Activated naive CD4-positive, alpha-beta T cell treated with anti-CD3 and anti-CD28 coated beads, Interleukin-2, amount 10 ng/mL, durations not matched to agents 7 days and 5 days (primary cell): ENCODE measurements around the gene ADAMTS2.

Experiments
- CTCF ChIA-PET: fragments of 350-600 bp; sonication (Branson Sonifier 250); formaldehyde crosslinking; loops from one replicate; lab custom pipeline; 2021; ENCODE audit warnings: antibody characterized with exemption; lab: Charles Lee
- DNase-seq: peaks from one replicate; pipeline ENCODE4 v3.0.0-alpha.2; 2020
- H3K27ac Mint-ChIP-seq: one replicate; pipeline ENCODE4 v1.8.0; 2021; ENCODE audit warnings: mild to moderate bottlenecking, moderate library complexity, mixed read lengths
- H3K27me3 Mint-ChIP-seq: one replicate; pipeline ENCODE4 v1.8.0; 2021; ENCODE audit warnings: mild to moderate bottlenecking, mixed read lengths
- H3K36me3 Mint-ChIP-seq: one replicate; pipeline ENCODE4 v1.8.0; 2021; ENCODE audit warnings: mixed read lengths
- H3K4me1 Mint-ChIP-seq: one replicate; pipeline ENCODE4 v1.8.0; 2021; ENCODE audit warnings: mixed read lengths
- H3K4me3 Mint-ChIP-seq: one replicate; pipeline ENCODE4 v1.8.0; 2021; ENCODE audit warnings: mild to moderate bottlenecking, moderate library complexity, mixed read lengths
- H3K9me3 Mint-ChIP-seq: one replicate; pipeline ENCODE4 v1.8.0; 2021; ENCODE audit warnings: mixed read lengths

ADAMTS2 gene

DNA sequence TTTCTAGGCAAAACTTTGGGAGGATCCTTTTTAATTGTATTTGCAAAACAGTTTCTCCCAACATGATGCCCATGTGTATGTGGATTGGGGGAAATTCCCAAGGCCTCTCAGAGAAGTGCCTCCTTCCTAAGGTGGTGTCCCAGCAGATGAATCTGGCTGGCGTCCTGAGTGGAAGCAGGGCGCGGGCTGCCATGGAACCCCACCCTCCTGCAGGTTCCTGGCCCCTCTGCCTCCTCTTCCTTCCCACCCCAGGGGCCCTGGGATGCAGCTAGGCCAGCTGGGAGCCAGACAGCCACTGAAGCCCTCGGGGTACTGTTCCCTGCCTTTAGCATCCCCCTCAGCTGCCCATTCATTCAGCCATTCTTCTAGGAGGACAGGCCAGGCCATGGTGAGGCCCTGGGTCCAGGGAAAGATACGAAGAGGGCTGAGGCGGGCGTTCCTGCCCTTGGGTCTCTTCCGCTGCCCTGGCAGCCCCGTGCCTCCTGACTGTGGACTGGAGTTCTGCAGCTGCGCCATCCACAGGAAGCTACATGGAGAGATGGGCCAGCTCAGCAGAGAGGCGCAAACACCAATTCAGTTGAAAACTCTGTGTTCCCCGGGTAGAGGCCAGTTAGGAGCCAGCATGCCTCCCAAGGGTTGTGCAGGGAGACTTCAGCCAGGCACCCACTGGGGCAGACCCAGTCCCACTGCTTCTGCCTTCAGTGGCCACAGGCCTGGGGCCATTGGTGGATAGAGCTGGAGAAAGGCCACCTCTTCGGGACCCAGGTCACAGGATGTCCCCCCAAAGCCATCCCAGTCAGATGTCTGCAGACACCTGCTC, 36.5 kb downstream of the ADAMTS2 start:
- H3K27ac Mint-ChIP-seq: no peak overlapping the region
- CTCF ChIA-PET: no interaction called here
- no peaks in the 10 kb centered on the region for H3K4me1 Mint-ChIP-seq
- H3K4me3 Mint-ChIP-seq: no peak overlapping the region
- H3K9me3 Mint-ChIP-seq: peaks cover 10% of the 10 kb centered on the region
- no peak for DNase-seq
- no peaks in the 10 kb centered on the region for H3K36me3 Mint-ChIP-seq
- no peaks in the 10 kb centered on the region for H3K27me3 Mint-ChIP-seq

DNA sequence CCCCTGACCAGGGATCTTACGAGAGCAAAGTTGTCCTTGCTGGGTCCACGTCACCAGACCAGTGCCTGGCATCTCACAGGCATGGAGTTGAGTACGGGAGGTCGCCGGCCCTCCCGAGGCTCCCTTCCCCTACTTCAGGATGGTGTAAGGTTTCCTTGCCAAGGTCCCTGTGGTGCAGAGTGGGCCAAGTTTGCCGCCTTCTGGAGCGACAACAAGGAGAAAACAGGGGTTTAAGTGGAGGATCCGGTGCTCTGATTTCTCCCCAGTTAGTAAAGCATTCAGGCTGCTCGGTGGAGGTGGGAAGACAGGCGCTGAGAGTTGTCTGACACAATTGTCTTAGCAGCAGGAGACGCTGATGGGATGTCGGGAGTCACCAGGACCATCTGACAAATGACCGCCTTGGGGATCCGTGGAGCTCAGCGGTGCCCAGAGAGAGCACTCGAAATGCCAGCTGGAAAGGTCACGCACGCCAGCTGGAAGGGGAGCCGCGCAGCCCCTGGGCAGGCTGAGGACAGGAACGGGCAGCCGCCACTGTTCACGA, 37.3 kb downstream of the ADAMTS2 start:
- H3K4me3 Mint-ChIP-seq: no peak overlapping the region
- no peaks in the 10 kb centered on the region for H3K4me1 Mint-ChIP-seq
- CTCF ChIA-PET: no interaction called here
- no peak overlapping the region for H3K27ac Mint-ChIP-seq
- peaks cover 10% of the 10 kb centered on the region for H3K9me3 Mint-ChIP-seq
- DNase-seq: no peak
- no peaks in the 10 kb centered on the region for H3K27me3 Mint-ChIP-seq
- no peaks in the 10 kb centered on the region for H3K36me3 Mint-ChIP-seq

DNA sequence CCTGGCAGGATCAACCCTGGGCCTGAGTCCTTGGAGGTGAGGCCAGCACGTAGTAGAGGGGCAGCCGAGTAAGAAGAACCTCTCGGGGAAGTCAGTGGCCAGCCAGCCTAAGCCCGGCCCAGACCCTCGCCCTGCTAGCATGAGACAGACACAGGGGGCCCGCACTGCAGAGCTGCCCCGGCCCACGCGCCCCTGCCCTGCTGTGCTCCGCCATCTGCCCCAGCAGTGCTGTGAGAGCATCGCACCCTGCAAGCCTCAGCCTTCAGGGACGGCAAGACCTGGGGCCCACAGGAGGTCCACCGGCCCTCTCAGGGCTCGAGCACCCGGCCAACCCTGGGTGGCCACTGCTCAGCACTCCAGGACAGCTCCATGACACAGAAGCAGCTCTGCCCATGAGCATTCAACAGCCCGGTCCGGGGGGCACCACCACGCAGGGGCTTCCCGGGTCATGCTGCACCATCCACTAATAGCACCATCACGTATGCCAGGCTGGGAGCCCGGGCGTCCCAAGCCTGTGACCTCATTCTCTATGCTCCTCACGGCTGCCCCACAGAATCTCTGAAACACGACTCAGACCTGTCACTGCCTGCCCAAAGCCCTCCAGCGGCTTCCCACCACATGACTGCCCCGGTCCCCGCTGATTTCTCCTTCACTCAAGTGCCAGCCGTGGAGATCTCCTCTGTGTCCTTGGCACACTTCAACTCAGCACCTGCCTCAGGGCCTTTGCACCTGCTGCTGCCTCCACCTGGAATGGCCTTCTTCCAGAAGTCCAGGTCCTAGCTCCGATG, 38.1 kb downstream of the ADAMTS2 start:
- no peaks in the 10 kb centered on the region for H3K36me3 Mint-ChIP-seq
- no peak overlapping the region for H3K4me3 Mint-ChIP-seq
- H3K9me3 Mint-ChIP-seq: peaks cover 14% of the 10 kb centered on the region
- H3K4me1 Mint-ChIP-seq: no peaks in the 10 kb centered on the region
- CTCF ChIA-PET: no interaction called here
- no peak overlapping the region for H3K27ac Mint-ChIP-seq
- no peaks in the 10 kb centered on the region for H3K27me3 Mint-ChIP-seq
- no peak for DNase-seq

DNA sequence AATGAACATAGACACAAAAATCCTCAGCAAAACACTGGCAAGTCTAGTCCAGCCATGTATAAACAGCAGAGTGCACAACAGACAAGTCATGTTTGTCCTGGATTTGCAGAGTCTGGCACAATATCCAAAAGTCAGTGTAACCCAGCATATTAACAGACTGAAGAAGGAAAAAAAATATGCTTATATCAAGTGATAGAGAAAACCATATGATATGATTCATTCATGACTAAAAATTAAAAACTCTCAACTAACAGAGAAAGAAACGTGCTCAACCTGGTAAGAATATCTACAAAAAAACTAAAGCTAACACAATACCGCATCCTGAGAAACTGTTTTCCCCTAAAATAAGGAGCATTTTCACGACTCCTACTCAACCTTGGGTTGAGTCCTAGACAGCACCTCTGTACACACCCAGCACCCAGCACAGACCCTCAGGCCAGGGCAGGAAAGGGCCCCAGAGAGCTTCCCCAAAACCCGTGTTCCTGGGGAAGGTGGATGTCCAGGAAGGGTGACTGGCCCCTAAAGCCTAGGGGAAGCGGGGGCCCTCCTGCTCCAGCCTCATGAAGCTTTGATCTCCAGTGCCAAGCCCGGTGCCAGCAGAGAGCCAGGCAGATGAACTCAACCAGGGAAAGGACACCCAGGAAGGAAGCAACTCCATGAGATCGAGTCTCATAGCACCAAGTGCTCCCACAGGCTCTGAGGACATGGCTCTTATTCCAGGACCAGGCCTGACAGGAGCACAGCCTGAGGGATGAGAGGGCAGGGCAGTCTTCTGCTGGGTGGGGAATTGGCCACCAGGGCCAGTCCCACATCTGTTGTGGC, 38.9 kb downstream of the ADAMTS2 start:
- H3K27me3 Mint-ChIP-seq: no peaks in the 10 kb centered on the region
- peaks cover 14% of the 10 kb centered on the region for H3K9me3 Mint-ChIP-seq
- no peak overlapping the region for H3K27ac Mint-ChIP-seq
- no peaks in the 10 kb centered on the region for H3K4me1 Mint-ChIP-seq
- no peaks in the 10 kb centered on the region for H3K36me3 Mint-ChIP-seq
- no peak overlapping the region for H3K4me3 Mint-ChIP-seq
- CTCF ChIA-PET: no interaction called here
- no peak for DNase-seq

DNA sequence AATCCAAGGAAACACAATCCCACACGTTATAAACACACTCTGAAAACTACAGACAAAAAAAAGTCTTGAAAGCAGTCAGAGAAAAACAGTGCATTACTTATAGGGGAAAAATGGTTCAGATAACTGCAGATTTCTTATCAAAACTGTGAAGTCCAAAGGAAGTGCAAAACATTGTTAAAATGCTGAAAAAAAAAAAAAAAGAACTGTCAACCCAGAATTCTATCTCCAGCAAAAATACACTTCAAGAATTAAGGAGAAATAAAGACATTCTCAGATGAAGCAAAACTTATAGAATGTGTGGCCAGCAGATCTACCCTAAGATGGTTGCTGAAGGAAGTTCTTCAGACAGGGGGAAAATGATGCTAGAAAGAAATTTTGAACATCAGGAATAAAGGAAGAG, 40.4 kb downstream of the ADAMTS2 start:
- CTCF ChIA-PET: no interaction called here
- H3K36me3 Mint-ChIP-seq: no peaks in the 10 kb centered on the region
- DNase-seq: no peak
- peaks cover 17% of the 10 kb centered on the region for H3K9me3 Mint-ChIP-seq
- no peaks in the 10 kb centered on the region for H3K27me3 Mint-ChIP-seq
- no peak overlapping the region for H3K27ac Mint-ChIP-seq
- no peak overlapping the region for H3K4me3 Mint-ChIP-seq
- H3K4me1 Mint-ChIP-seq: no peaks in the 10 kb centered on the region

DNA sequence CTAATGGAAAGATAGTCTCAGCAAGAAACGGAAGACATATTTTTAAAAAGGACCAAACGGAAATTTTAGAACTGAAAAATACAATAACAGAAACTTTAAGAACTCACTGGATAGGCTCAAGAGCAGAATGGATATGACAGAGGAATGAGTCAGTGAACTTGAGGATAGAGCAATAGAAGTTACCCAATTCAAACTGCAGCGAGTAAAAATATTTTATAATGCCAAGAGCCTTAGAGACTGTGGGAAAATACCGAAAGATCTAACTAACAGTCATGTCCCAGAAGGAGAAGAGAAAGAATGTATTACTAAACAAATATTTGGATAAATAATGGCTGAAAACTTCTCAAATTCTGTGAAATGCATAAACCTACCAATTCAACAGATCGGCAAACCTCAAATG, 40.8 kb downstream of the ADAMTS2 start:
- Mint-ChIP-seq H3K9me3 (peaks cover 19% of the 10 kb centered on the region), H3K27ac (no peak overlapping the region), H3K4me1 (no peaks in the 10 kb centered on the region), H3K36me3 (no peaks in the 10 kb centered on the region), H3K27me3 (no peaks in the 10 kb centered on the region), H3K4me3 (no peak overlapping the region)
- no peak for DNase-seq
- CTCF ChIA-PET: no interaction called here

DNA sequence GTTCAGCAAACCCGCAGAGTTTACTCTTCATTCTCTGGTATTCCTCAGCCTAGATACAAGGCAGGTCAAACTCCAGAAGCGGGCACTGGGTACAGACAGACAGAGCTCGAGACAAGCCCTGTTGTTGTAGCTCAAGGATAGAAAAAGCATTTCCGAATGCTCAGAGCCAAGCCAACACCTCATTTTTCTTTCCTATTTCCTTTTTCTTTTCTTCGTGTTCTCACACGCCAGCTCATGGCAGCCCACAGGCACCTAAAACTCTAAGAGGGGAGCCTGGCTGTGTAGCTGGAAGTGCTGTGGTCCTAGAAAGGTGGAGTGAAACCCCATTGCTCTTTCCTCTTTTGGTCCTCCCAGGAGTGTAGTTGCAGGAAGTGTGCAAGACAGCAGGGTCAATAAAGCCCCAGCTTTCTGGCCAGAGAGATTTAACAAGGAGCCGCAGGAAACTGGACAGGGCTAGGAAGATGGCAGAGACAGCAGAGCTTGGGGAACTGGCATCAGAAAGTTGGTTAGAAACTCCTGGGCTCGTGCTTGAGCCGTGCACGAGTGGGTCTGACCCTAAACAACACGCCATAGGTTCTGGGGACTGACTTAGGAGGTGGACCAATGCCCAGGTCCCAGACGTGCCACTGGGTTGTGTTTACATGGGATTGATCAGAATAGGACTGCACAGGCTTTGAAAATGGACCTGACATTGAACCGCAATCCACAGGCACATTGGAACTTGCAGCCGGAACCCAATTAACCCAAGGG, 41.6 kb downstream of the ADAMTS2 start:
- Mint-ChIP-seq H3K9me3 (peaks cover 20% of the 10 kb centered on the region), H3K27ac (no peak overlapping the region), H3K27me3 (no peaks in the 10 kb centered on the region), H3K4me1 (no peaks in the 10 kb centered on the region), H3K4me3 (no peak overlapping the region), H3K36me3 (no peaks in the 10 kb centered on the region)
- no peak for DNase-seq
- CTCF ChIA-PET: no interaction called here

DNA sequence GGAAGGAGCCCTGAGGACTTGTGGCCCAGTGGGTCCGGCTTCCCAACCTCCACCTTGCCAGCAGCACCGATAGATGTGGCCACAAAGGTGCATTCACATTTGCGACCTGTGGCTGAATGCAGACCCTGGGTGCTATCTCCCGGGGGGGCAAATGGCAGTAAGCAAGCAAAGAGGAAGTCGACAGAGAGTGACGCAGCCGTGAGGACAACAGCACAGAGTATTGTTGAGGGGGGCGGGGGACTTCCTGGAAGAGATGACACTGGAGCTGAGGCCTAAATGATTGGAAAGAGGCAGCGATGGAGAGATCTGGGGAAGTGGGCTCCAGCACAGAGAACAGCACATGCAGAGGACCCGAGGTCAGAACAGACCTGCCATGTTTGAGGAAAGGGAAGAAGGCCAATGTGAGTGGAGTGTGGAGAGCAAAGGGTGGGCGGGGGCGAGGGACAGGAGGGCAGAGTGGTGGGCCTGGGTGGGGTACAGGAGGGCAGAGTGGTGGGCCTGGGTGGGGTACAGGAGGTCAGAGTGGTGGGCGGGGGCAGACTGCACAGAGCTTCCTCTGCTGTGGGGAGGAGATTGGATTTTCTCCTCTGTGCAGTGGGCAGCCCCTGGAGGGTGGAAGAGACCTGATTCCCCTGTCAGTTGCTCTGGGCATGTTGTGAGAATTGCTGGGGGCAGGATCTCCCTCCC, 42.6 kb downstream of the ADAMTS2 start:
- no peaks in the 10 kb centered on the region for H3K36me3 Mint-ChIP-seq
- H3K27ac Mint-ChIP-seq: no peak overlapping the region
- CTCF ChIA-PET: no interaction called here

DNA sequence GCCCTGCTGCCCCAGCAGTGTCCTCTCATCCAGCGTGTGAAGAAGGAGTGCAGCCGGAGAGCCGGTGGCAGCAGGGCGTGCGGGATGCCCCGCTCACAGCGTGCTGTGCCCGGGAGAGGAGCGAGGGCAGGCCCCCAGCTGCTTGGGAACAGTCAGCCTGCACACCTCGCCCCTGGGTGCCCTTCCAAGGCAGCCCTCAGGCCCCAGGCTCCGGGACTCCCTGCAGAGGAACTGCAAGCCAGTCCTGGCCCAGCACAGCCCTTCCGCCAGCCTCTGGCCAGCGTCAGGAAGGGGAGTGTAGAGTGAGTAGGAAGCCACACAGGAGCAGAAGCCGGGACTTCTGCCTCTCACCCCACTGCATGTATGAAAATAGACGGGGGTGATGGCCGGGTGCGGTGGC, 43.5 kb downstream of the ADAMTS2 start:
- no peaks in the 10 kb centered on the region for H3K4me1 Mint-ChIP-seq
- peaks cover 20% of the 10 kb centered on the region for H3K9me3 Mint-ChIP-seq
- H3K4me3 Mint-ChIP-seq: no peak overlapping the region
- H3K27me3 Mint-ChIP-seq: no peaks in the 10 kb centered on the region
- H3K27ac Mint-ChIP-seq: no peak overlapping the region
- no peak for DNase-seq
- CTCF ChIA-PET: no interaction called here
- H3K36me3 Mint-ChIP-seq: no peaks in the 10 kb centered on the region

More for the DNA sequence above, 42.6 kb downstream of the ADAMTS2 start:
- H3K9me3 Mint-ChIP-seq: peaks cover 20% of the 10 kb centered on the region
- no peak overlapping the region for H3K4me3 Mint-ChIP-seq
- no peaks in the 10 kb centered on the region for H3K27me3 Mint-ChIP-seq
- H3K4me1 Mint-ChIP-seq: no peaks in the 10 kb centered on the region
- no peak for DNase-seq

DNA sequence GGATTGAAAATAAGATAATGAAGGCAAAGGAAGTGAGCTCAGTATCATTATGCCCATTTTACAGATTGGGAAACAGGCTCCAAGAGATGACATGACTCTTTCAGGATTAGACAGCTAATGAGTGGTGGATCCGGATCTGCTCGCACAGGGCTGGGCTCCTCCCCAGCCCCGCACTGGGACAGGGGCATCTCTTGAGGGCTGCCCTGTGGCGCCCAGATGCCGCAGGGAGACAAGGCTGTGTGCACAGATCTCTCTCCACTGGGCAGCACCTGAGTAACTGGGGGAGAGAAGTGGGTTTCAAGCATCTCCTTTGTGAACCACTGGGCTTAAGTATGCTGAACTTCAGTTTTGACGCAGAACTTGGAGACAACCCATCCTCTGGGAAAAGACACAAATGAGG, 43.9 kb downstream of the ADAMTS2 start:
- Mint-ChIP-seq H3K27me3 (no peaks in the 10 kb centered on the region), H3K4me3 (no peak overlapping the region), H3K27ac (no peak overlapping the region), H3K4me1 (no peaks in the 10 kb centered on the region), H3K36me3 (no peaks in the 10 kb centered on the region), H3K9me3 (peaks cover 20% of the 10 kb centered on the region)
- no peak for DNase-seq
- CTCF ChIA-PET: no interaction called here

DNA sequence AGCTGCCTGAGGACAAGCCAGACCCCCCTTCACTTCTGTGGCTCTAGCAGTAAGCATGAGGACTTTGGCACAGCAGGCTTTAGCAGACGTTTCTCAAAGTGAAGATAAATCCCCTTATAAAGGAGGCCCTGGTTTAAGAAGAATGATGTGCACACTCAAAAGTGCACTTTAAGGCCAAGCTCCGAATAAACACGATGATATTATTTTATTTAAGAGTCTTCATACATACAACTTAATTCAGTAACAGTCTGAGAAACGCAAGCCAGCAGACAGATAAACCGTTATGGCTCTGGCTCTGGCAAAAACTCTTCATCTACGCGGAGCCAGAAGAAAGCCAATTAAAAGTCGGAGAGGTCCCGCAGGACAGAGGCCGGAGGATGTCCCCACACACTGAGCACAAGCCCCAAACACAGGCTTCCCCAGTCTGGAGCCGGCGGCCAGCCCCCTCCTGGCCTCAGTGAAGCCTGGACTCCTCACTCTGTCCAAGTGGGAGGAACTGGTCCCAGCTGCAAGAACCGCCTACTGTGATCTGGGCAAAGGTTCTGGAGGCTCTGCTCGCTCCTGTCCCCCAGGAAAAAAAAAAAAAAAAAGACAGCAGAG, 44.6 kb downstream of the ADAMTS2 start:
- Mint-ChIP-seq H3K4me1 (no peaks in the 10 kb centered on the region), H3K27me3 (no peaks in the 10 kb centered on the region), H3K9me3 (peaks cover 20% of the 10 kb centered on the region), H3K4me3 (no peak overlapping the region), H3K36me3 (no peaks in the 10 kb centered on the region), H3K27ac (no peak overlapping the region)
- CTCF ChIA-PET: no interaction called here
- DNase-seq: no peak

DNA sequence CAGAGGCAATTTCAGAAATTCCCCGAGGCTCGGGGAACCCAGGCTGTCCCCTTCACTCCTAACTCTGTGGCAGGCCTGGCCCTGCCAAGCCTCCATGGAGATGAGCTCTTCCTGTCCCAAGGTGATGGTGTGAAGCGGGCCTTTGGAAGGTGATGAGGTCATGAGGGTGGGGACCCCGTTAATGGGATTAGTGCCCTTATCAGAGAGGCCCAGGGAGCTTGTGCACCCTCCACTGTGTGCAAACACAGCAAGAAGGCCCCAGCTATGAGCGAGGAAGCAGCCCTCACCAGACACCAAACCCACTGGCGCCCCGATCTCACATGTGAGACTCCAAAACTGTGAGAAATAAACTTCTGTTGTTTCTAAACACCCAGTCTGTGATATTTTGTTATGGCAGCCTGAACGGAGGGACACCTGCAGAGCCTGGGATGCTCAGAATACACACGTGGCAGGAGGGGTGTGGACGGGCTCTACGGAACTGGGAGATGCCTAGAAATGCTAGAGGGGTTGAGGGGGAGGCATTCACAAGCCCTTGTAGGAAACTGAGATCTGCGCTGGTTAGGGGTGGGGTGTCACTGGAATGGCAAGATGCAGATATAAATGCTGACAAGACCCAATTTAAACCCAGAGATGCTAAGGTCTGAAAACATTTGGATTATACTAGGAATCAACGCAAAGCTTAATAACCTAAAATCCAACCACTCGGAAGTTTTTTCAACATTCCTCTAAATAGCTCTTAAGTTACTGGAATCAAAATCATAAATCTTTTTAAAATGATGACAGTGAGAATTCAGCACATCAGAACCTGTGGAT, 46.9 kb downstream of the ADAMTS2 start:
- Mint-ChIP-seq H3K4me3 (no peak overlapping the region), H3K27me3 (no peaks in the 10 kb centered on the region), H3K27ac (no peak overlapping the region), H3K4me1 (no peaks in the 10 kb centered on the region), H3K36me3 (no peaks in the 10 kb centered on the region), H3K9me3 (peaks cover 10% of the 10 kb centered on the region)
- CTCF ChIA-PET: no interaction called here
- no peak for DNase-seq
